ENCODE measurements around the gene PDAP1. TPM values are rescaled to one million over a fixed set of nuclear protein-coding genes. Genes with fewer than 3 reads are reported as not detected.

Gene PDAP1
- total and polyA plus RNA-seq, 9 of the 15 experiments (the other 6 are each of a cell fraction or from before 2014, with no cell fraction given), result 10.2 to 315 (median 129) TPM

DNA sequence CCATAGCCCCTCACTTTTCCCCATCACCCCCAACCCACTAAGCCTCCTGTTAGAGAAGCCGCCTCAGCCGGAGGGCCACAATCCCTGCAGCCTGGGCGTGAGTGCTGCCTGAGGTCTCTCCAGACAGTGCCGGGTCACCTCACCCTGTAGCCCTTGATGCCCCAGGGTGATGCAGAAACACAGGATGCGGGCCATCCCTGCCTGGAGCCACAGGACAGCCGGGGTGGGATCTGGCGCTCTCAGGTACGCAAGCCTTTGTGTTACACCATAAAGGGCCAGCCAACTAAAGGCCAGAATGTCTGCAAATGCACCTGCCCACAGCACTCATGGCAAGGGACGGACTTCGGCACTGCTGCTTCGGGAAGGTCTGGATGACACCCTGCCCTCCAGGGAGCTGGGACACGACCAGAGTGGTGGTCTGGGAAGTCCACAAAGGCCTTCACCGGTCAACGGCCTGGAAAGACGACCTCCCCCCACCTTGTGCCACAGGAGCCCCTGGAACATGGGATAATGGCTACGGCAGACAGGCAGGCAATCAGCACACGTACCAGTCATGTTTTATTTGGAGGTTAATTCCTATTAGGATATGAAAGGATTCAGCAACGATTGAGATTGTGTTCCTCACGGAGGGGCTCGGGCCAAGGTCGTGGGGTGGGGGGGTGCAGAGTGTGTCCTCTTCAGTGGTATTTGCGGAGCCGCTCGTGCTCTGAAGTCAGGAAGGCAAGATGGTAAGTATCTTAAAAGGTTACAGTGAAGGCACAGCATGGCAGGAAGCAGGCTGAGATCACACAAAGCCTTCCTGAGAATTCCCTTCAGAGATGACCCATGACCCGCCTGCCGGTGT is 49.5 kb upstream of the PDAP1 start (continued):
- TF ChIP-seq, protein P1, sequence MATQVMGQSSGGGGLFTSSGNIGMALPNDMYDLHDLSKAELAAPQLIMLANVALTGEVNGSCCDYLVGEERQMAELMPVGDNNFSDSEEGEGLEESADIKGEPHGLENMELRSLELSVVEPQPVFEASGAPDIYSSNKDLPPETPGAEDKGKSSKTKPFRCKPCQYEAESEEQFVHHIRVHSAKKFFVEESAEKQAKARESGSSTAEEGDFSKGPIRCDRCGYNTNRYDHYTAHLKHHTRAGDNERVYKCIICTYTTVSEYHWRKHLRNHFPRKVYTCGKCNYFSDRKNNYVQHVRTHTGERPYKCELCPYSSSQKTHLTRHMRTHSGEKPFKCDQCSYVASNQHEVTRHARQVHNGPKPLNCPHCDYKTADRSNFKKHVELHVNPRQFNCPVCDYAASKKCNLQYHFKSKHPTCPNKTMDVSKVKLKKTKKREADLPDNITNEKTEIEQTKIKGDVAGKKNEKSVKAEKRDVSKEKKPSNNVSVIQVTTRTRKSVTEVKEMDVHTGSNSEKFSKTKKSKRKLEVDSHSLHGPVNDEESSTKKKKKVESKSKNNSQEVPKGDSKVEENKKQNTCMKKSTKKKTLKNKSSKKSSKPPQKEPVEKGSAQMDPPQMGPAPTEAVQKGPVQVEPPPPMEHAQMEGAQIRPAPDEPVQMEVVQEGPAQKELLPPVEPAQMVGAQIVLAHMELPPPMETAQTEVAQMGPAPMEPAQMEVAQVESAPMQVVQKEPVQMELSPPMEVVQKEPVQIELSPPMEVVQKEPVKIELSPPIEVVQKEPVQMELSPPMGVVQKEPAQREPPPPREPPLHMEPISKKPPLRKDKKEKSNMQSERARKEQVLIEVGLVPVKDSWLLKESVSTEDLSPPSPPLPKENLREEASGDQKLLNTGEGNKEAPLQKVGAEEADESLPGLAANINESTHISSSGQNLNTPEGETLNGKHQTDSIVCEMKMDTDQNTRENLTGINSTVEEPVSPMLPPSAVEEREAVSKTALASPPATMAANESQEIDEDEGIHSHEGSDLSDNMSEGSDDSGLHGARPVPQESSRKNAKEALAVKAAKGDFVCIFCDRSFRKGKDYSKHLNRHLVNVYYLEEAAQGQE (IDR thresholded peaks at IDR 0.05; ENCODE audit: borderline replicate concordance), result no peak
- TF ChIP-seq, protein P1 (CRISPR knock-in tag; IDR thresholded peaks at IDR 0.05; ENCODE audit: low read depth), result 0 out of 2 replicates have a peak, but pooled peaks have one; percentile 13
- TF ChIP-seq, protein P2, sequence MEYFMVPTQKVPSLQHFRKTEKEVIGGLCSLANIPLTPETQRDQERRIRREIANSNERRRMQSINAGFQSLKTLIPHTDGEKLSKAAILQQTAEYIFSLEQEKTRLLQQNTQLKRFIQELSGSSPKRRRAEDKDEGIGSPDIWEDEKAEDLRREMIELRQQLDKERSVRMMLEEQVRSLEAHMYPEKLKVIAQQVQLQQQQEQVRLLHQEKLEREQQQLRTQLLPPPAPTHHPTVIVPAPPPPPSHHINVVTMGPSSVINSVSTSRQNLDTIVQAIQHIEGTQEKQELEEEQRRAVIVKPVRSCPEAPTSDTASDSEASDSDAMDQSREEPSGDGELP (CRISPR knock-in tag; IDR thresholded peaks at IDR 0.05; ENCODE audit: borderline replicate concordance), result 0 out of 2 replicates have a peak, but pooled peaks have one; percentile 5
- TF ChIP-seq RBFOX2 (IDR thresholded peaks at IDR 0.05; ENCODE audit: low read depth, low read length), result peak; percentile 66
- TF ChIP-seq ZNF717 (CRISPR knock-in tag; IDR thresholded peaks at IDR 0.05), result peak; percentile 69; the same call in 1 of the 2 replicates
- peak; percentile 15; the same call in 1 of the 2 replicates for TF ChIP-seq MYNN (IDR thresholded peaks at IDR 0.05)
- no peak for TF ChIP-seq MYNN (CRISPR knock-in tag; IDR thresholded peaks at IDR 0.05)
- 0 out of 2 replicates have a peak, but pooled peaks have one; percentile 73 for TF ChIP-seq TAF15 (IDR thresholded peaks at IDR 0.05; ENCODE audit: low read depth, low read length)
- no peak for TF ChIP-seq NFATC3 (IDR thresholded peaks at IDR 0.05)
- TF ChIP-seq ZNF239 (CRISPR knock-in tag; IDR thresholded peaks at IDR 0.05), result no peak
- no peak for TF ChIP-seq RBM39 (optimal IDR thresholded peaks at IDR 0.05; ENCODE audit: low read depth, low read length)
- TF ChIP-seq, protein P3, sequence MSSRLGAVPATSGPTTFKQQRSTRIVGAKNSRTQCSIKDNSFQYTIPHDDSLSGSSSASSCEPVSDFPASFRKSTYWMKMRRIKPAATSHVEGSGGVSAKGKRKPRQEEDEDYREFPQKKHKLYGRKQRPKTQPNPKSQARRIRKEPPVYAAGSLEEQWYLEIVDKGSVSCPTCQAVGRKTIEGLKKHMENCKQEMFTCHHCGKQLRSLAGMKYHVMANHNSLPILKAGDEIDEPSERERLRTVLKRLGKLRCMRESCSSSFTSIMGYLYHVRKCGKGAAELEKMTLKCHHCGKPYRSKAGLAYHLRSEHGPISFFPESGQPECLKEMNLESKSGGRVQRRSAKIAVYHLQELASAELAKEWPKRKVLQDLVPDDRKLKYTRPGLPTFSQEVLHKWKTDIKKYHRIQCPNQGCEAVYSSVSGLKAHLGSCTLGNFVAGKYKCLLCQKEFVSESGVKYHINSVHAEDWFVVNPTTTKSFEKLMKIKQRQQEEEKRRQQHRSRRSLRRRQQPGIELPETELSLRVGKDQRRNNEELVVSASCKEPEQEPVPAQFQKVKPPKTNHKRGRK (tag; IDR thresholded peaks at IDR 0.05), result no peak
- TF ChIP-seq SUPT5H (IDR thresholded peaks at IDR 0.05), result peak; percentile 81
- TF ChIP-seq PML (IDR thresholded peaks at IDR 0.05; ENCODE audit: low read length), result 0 out of 2 replicates have a peak, but pooled peaks have one; percentile 2
- peak; percentile 45 for TF ChIP-seq SIRT6 (IDR thresholded peaks at IDR 0.05; ENCODE audit: low read depth, low read length)
- peak; percentile 91 for TF ChIP-seq POLR2AphosphoS2 (IDR thresholded peaks at IDR 0.05; ENCODE audit: low read length)
- TF ChIP-seq ZBED1 (IDR thresholded peaks at IDR 0.05), result peak; percentile 65; the same call in 1 of the 2 replicates
- peak; percentile 79 for TF ChIP-seq POLR2A (conservative IDR thresholded peaks at IDR 0.05)

All from K562 (cell line).